Measurements from ENCODE around the gene COQ4.

The COQ4 gene

DNA sequence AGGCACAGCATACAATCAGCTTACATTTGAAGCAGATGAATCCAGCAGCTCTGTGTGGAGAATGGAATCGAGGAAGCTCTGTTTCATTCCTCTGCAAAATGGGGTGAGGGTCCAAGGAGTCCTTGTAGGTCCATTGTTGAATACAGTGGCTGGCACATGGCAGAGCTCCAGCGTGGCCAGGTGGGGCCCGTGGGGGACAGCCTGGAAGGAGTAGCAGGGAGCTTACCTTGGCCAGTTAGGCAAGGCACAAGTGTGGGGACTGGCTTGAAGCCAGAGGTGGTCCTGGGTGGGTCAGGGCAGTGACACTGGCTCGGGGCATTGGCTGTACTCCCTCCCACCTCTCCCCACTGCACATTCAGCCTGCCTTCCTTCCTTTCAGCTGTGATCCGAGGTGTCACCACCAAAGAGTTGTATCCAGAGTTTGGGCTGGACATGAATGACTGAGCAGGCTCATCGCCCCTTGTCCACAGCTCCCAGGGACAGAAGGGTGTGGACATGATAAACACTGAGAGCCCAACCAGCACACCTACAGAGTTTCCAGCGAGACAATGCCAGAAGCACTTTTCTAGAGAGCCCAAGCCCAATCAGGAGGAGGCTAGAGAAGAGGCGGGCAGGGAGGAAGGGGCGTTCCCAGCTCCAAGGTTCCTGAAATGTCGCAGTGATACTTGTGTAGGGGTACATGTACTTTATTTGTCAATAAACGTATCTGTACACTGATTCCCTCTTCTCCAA, 34.2 kb upstream of the COQ4 start:
- peaks cover 19% of the 10 kb centered on the region for H3K36me3 ChIP-seq (ENCODE audit: insufficient read depth, low read length)
- H3K4me3 ChIP-seq (ENCODE audit: low read length), result no peak overlapping the region
- no peak overlapping the region for H2AFZ ChIP-seq (ENCODE audit: low read depth, low read length)
- H3K4me1 ChIP-seq (ENCODE audit: insufficient read depth, low read length), result no peaks in the 10 kb centered on the region
- H3K9me3 ChIP-seq (ENCODE audit: low read length), result no peaks in the 10 kb centered on the region
- no peaks in the 10 kb centered on the region for H3K27me3 ChIP-seq (ENCODE audit: insufficient read depth, low read length)

DNA sequence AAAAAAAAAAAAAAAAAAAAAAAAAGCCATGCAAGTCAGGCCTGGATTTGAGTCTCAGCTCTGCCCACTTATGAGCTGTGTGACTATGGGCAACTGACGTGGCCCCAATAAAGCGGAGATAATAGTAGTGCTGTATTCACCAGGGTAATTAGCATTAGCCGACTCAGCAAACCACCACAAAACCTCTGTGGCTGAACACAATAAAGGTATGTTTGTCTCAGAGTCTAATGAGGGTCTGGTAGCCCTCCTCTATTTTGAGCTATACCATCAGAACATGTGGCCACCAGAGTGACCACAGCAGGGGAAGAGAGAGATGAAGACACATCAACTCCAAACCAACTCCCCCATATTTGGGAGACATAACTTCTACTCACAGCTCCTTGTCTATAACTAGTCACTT, 30.6 kb upstream of the COQ4 start:
- H3K4me3 ChIP-seq (ENCODE audit: low read length), result no peak overlapping the region
- H3K27me3 ChIP-seq (ENCODE audit: insufficient read depth, low read length), result no peaks in the 10 kb centered on the region
- H3K9me3 ChIP-seq (ENCODE audit: low read length), result no peaks in the 10 kb centered on the region
- H2AFZ ChIP-seq (ENCODE audit: low read depth, low read length), result no peak overlapping the region
- H3K4me1 ChIP-seq (ENCODE audit: insufficient read depth, low read length), result no peaks in the 10 kb centered on the region
- peaks cover 6% of the 10 kb centered on the region for H3K36me3 ChIP-seq (ENCODE audit: insufficient read depth, low read length)

DNA sequence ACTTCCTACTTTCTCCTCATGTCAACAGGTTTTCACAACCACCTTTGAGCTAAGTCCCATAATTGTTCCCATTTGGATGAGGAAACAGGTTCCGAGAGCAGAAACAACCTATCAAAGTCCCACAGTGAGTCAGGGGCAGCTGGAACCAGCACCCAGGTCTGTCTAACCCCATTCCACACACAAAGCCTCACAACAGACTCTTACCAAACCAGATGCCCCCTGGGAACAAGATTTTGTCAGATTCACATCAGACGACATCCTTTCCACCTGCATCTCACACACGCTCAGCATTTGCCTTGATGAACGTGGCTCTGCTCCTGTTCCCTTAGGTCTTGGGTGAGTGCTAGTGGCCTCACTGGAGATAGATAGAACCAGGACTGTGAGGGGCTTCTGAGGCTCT, 29.5 kb upstream of the COQ4 start:
- Histone ChIP-seq H3K36me3 (ENCODE audit: insufficient read depth, low read length) (peaks cover 6% of the 10 kb centered on the region), H3K27me3 (ENCODE audit: insufficient read depth, low read length) (no peaks in the 10 kb centered on the region), H3K9me3 (ENCODE audit: low read length) (no peaks in the 10 kb centered on the region), H3K4me3 (ENCODE audit: low read length) (no peak overlapping the region), H3K4me1 (ENCODE audit: insufficient read depth, low read length) (no peaks in the 10 kb centered on the region), H2AFZ (ENCODE audit: low read depth, low read length) (no peak overlapping the region)

DNA sequence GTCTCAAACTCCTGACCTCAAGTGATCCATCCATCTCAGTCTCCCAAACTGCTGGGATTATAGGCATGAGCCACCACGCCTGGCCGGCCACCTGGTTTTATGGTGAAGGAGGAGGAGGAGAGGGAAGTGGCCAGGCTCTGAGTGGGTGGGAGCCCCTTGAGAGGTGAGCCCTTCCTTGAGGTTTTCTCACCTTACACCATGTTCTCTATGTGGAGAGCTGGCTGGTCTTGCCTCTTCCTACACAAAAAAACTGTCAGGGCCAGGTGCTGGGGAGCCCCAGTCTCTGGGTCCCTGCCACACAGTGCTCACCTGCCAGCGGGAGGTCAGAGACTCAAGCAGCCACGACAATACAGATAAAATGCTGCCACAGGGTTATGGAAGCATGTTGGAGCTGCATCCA, 28.5 kb upstream of the COQ4 start:
- H3K27me3 ChIP-seq (ENCODE audit: insufficient read depth, low read length), result no peaks in the 10 kb centered on the region

DNA sequence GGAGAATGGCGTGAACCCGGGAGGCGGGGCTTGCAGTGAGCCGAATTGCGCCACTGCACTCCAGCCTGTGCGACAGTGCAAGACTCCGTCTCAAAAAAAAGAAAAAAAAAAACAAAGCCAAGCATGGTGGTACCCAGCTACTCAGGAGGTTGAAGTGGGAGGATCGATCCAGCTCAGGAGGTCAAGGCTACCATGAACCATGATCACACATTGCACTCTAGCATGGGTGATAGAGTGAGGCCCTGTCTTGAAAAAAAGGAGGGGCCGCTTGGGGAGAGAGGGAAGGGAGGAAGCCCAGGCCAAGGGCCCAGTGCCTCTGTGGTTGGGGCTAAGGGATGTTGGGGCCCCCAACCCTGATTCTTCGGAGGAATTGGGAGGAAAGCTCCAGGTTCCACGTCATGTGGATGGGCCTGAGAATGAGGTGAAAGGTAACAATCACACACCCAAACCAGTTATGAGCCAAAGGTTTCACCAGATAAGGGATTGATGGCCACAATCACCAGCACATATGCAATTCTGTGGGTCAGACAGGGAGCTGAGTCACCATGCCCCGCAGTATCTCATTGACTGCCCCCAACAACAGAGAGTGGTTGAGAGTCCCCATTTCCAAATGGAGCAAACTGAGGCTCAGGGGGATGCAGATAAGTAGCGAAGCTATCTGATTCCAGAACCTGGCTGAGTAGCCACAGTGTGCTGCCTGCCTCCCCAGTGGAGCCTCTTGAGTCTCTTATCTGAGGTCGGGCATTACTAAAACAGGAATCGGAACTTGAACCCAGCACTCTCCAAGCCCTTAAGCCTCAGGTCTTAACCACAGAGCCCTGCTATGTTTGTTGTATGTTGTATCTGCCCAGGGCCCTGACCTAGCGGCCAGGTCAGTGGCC, 26.1 kb upstream of the COQ4 start:
- no peak overlapping the region for H2AFZ ChIP-seq (ENCODE audit: low read depth, low read length)
- no peaks in the 10 kb centered on the region for H3K36me3 ChIP-seq (ENCODE audit: insufficient read depth, low read length)
- no peak overlapping the region for H3K4me3 ChIP-seq (ENCODE audit: low read length)
- no peaks in the 10 kb centered on the region for H3K9me3 ChIP-seq (ENCODE audit: low read length)
- no peaks in the 10 kb centered on the region for H3K4me1 ChIP-seq (ENCODE audit: insufficient read depth, low read length)
- no peaks in the 10 kb centered on the region for H3K27me3 ChIP-seq (ENCODE audit: insufficient read depth, low read length)

More for the DNA sequence above, 28.5 kb upstream of the COQ4 start:
- Histone ChIP-seq H2AFZ (ENCODE audit: low read depth, low read length) (no peak overlapping the region), H3K36me3 (ENCODE audit: insufficient read depth, low read length) (no peaks in the 10 kb centered on the region), H3K9me3 (ENCODE audit: low read length) (no peaks in the 10 kb centered on the region), H3K4me3 (ENCODE audit: low read length) (no peak overlapping the region), H3K4me1 (ENCODE audit: insufficient read depth, low read length) (no peaks in the 10 kb centered on the region)

DNA sequence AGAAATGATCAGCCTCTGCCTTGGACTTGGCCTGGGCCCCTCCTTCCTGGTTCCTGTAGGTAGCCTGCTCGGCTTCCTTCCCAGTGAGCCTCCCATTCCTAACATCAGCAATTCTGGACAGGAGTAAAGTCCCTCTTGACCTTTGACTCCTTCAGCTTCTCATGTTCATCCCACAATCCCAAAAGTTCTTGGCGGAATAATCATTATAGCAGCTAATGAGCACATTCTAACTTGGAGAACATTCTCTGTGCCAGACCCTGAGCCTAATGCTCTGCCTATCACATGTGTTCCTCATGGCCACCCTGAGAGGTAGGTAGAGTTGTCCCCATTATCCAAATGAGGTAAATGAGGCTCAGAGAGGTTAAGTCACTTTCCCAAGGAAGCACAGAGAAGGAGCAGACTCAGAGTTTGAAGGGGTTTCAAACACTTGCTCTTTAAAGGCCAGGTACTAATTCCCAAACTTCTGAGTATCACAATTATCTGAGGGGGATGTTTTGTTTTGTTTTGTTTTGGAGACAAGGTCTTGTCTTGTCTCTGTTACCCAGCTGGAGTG, 25.3 kb upstream of the COQ4 start:
- H3K9me3 ChIP-seq (ENCODE audit: low read length), result no peaks in the 10 kb centered on the region
- no peaks in the 10 kb centered on the region for H3K27me3 ChIP-seq (ENCODE audit: insufficient read depth, low read length)
- no peak overlapping the region for H3K4me3 ChIP-seq (ENCODE audit: low read length)
- H2AFZ ChIP-seq (ENCODE audit: low read depth, low read length), result no peak overlapping the region
- no peaks in the 10 kb centered on the region for H3K36me3 ChIP-seq (ENCODE audit: insufficient read depth, low read length)
- H3K4me1 ChIP-seq (ENCODE audit: insufficient read depth, low read length), result no peaks in the 10 kb centered on the region

DNA sequence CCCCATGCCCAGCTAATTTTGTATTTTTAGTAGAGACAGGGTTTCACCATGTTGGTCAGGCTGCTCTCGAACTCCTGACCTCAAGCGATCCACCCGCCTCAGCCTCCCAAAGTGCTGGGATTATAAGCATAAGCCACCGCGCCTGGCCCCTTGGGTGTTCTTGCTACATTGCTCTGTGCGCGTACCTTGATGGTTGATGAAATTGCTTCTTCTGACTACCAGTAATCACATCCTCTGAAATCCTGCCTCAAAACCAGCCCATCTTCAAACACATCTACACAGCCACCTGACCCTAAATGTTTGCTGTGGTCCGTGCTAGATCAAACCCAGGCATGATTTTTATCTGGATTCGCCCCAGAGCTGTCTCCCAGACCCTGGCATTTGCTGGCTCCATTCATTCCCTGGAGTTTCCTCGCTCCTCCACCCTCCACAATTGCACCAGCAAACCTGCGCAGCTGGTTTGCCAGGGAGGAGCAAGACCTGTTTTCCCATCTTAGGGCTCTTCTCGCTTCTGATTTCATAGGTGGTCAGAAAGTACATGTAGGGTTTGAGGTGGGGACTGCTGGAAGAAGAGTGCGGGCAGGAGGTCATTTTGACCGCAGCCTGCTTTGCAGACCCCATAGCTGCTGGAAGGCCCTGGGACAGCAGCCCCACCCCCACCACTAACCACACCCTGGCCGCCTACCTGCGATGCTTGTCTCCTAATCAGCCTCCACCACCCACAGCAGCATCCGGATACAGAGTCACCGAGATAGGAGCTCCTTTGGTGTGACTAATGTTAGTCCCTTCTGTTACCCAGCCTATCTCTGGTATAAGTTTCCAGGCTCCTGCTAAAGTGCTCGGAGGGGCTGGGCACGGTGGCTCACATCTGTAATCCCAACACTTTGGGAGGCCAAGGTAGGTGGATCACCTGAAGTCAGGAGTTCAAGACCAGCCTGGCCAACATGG, 23.8 kb upstream of the COQ4 start:
- no peaks in the 10 kb centered on the region for H3K27me3 ChIP-seq (ENCODE audit: insufficient read depth, low read length)
- H3K9me3 ChIP-seq (ENCODE audit: low read length), result no peaks in the 10 kb centered on the region
- H3K4me1 ChIP-seq (ENCODE audit: insufficient read depth, low read length), result no peaks in the 10 kb centered on the region
- H3K36me3 ChIP-seq (ENCODE audit: insufficient read depth, low read length), result no peaks in the 10 kb centered on the region
- no peak overlapping the region for H3K4me3 ChIP-seq (ENCODE audit: low read length)
- H2AFZ ChIP-seq (ENCODE audit: low read depth, low read length), result no peak overlapping the region

DNA sequence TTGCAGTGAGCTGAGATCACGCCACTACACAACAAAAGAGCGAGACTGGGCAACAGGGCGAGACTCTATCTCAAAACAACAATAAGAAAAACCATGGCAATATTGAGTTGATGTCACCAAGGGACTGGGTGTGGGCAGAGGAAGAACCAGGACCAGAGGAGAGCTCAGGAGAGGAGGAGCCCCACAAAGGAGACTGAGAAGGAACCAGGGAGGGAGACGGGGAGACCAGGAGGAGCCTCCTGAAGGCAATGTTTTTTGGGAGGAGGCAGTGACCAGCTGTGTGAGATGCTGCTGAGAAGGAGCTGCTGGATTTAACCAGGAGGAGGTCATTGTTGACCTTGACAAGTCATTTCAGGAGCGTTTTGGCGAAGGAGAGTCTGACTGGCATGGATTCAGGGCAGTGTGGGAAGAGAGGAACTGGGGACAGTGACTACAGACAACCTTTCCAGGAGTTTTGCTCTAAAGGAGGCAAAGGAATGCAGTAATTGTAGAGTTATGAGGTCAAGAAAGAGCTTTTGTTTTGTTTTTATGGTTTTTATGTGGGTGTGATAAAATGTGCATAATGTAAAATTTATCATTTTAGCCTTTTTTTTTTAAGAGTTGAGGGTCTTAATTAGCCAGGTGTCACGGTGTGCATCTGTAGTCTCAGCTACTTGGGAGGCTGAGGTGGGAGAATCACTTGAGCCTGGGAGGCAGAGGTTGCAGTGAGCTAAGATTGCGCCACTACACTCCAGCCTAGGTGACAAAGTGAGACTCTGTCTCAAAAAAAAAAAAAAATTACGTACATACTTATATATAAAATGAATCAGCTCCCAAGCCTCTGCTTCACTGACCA, 18.3 kb upstream of the COQ4 start:
- H3K9me3 ChIP-seq (ENCODE audit: low read length), result no peaks in the 10 kb centered on the region
- no peaks in the 10 kb centered on the region for H3K4me1 ChIP-seq (ENCODE audit: insufficient read depth, low read length)
- no peak overlapping the region for H3K4me3 ChIP-seq (ENCODE audit: low read length)
- peaks cover 8% of the 10 kb centered on the region for H3K36me3 ChIP-seq (ENCODE audit: insufficient read depth, low read length)
- H2AFZ ChIP-seq (ENCODE audit: low read depth, low read length), result no peak overlapping the region
- H3K27me3 ChIP-seq (ENCODE audit: insufficient read depth, low read length), result no peaks in the 10 kb centered on the region

DNA sequence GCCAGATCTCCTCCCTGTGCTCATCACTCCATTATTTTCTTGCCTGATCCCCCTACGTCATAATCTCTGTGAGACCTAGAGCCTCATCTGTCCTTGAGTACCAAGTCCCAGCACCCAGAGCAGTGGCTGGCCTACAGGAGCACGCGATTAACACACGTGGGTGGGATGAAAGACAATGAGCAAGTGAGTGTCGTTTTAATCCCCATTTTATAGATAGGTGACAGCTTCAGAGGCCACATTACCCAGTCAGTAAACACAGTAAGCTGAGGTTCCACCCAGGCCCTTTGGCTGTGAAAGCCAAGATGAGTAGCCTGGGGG, 17.7 kb upstream of the COQ4 start:
- Histone ChIP-seq H3K4me1 (ENCODE audit: insufficient read depth, low read length) (no peaks in the 10 kb centered on the region), H2AFZ (ENCODE audit: low read depth, low read length) (no peak overlapping the region), H3K4me3 (ENCODE audit: low read length) (no peak overlapping the region), H3K36me3 (ENCODE audit: insufficient read depth, low read length) (peaks cover 14% of the 10 kb centered on the region), H3K27me3 (ENCODE audit: insufficient read depth, low read length) (no peaks in the 10 kb centered on the region), H3K9me3 (ENCODE audit: low read length) (no peaks in the 10 kb centered on the region)

DNA sequence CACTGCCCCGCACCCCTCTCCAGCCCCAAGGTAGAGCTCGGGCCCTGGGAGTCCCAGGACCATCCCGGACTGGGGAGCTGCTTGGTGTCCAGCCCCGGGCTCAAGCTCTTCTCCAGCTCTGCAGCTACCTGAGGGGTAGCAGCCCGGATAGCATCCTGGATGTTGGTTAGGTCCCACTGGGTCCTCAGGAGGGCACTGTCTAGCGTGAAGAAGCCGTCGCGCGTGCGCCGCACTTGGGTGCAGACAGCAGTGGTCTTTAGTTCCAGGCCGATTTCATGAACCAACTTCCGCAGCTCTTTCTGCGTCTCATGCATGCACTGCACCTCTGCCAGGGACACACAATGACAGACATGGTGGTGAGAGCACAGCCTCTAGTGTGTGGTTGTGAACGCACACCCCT, 13.1 kb upstream of the COQ4 start:
- Histone ChIP-seq H2AFZ (ENCODE audit: low read depth, low read length) (no peak overlapping the region), H3K4me3 (ENCODE audit: low read length) (no peak overlapping the region), H3K27me3 (ENCODE audit: insufficient read depth, low read length) (no peaks in the 10 kb centered on the region), H3K4me1 (ENCODE audit: insufficient read depth, low read length) (no peaks in the 10 kb centered on the region), H3K36me3 (ENCODE audit: insufficient read depth, low read length) (peaks cover 39% of the 10 kb centered on the region), H3K9me3 (ENCODE audit: low read length) (no peaks in the 10 kb centered on the region)

DNA sequence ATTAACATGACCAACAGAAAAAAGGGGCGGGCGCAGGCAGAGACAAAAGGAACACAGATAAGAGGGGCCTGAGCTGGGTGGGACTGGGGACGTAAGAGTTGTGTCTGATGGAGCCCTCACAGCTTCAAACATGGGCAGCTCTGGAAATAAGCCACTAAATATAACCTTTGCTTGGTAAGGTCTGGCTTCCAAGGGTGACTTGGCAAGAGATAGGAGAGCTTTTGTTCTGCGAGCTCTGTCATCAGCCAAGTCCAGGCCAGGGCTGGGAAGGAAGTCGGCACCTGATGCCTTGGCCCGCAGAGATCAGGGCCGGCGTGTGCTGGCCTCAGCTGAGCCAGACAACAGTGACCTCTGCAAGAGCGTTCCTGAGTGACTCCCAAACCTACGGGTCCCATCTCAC, 12.2 kb upstream of the COQ4 start:
- Histone ChIP-seq H3K4me1 (ENCODE audit: insufficient read depth, low read length) (no peaks in the 10 kb centered on the region), H3K27me3 (ENCODE audit: insufficient read depth, low read length) (no peaks in the 10 kb centered on the region), H3K9me3 (ENCODE audit: low read length) (no peaks in the 10 kb centered on the region), H2AFZ (ENCODE audit: low read depth, low read length) (no peak overlapping the region), H3K4me3 (ENCODE audit: low read length) (no peak overlapping the region), H3K36me3 (ENCODE audit: insufficient read depth, low read length) (peaks cover 47% of the 10 kb centered on the region)

DNA sequence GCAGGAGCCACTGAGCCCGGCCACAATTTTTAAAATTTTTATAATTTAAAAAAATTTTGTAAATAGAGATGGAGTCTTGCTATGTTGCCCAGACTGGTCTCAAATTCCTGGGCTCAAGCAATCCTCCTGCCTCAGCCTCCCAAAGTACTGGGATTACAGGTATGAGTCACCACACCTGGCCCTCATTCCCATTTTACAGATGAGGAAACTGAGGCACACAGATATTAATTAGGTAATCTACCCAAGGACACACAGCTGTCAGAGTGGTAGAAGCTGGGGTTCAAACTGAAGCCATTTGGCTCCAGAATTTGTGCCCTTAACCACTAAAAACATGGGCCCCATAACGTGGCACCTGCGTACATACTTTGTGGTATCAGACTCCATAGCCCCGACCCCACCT, 7.9 kb upstream of the COQ4 start:
- Histone ChIP-seq H2AFZ (ENCODE audit: low read depth, low read length) (no peak overlapping the region), H3K4me1 (ENCODE audit: insufficient read depth, low read length) (no peaks in the 10 kb centered on the region), H3K27me3 (ENCODE audit: insufficient read depth, low read length) (no peaks in the 10 kb centered on the region), H3K9me3 (ENCODE audit: low read length) (no peaks in the 10 kb centered on the region), H3K36me3 (ENCODE audit: insufficient read depth, low read length) (peaks cover 55% of the 10 kb centered on the region), H3K4me3 (ENCODE audit: low read length) (no peak overlapping the region)
